Activated B cell treated with CpG ODN at 0.5 μM for 24 hours (primary cell): Measurements from ENCODE around the gene PTN. TPM values are rescaled to one million over a fixed set of nuclear protein-coding genes. Genes with fewer than 3 reads are reported as not detected.

Source experiments
- ATAC-seq: fragments of 200-7000 bp; cut with Tn5 transposase; one replicate; pipeline ENCODE4 v1.10.0; 2021; ENCODE audit warnings: low read depth, mild to moderate bottlenecking, moderate library complexity
- CTCF ChIA-PET: fragments of 350-600 bp; sonication (Branson Sonifier 250); formaldehyde crosslinking; loops from one replicate; lab custom pipeline; 2021; ENCODE audit warnings: antibody characterized with exemption; lab: Charles Lee
- POLR2A ChIA-PET: fragments of 350-600 bp; sonication (Branson Sonifier 250); formaldehyde crosslinking; loops from one replicate; lab custom pipeline; 2021; ENCODE audit warnings: antibody characterized with exemption; lab: Charles Lee
- DNase-seq: peaks from one replicate; pipeline ENCODE4 v3.0.0; 2022
- H3K27ac Mint-ChIP-seq: one replicate; pipeline ENCODE4 v1.8.0; 2020; ENCODE audit warnings: mixed read lengths
- H3K27me3 Mint-ChIP-seq: one replicate; pipeline ENCODE4 v1.8.0; 2021; ENCODE audit warnings: mixed read lengths
- H3K36me3 Mint-ChIP-seq: one replicate; pipeline ENCODE4 v1.8.0; 2021; ENCODE audit warnings: low read depth, mixed read lengths
- H3K4me1 Mint-ChIP-seq: one replicate; pipeline ENCODE4 v1.8.0; 2021; ENCODE audit warnings: mixed read lengths
- H3K4me3 Mint-ChIP-seq: one replicate; pipeline ENCODE4 v1.8.0; 2020; ENCODE audit warnings: mild to moderate bottlenecking, mixed read lengths
- H3K9me3 Mint-ChIP-seq: one replicate; pipeline ENCODE4 v1.8.0; 2020; ENCODE audit warnings: mixed read lengths
- CTCF ChIP-seq: fragments of 200-600 bp; IDR thresholded peaks from one replicate; pipeline ENCODE4 v1.8.0; 2022; ENCODE audit warnings: antibody characterized with exemption, mild to moderate bottlenecking
- intact Hi-C: fragments of 100-400 bp; cut with micrococcal nuclease; formaldehyde crosslinking; loops from one replicate; pipeline ENCODE4 v1.15.1; 2024
- total RNA-seq: library from RNA; stranded (reverse); gene quantifications from 2 replicates; pipeline ENCODE4 v1.2.3, GENCODE V29; 2022

Gene PTN
- total RNA-seq, 1 donor from 2014 or later, result not detected

GRCh38 chr7:137313201-137313600 is 30.3 kb downstream of the PTN start:
- ATAC-seq (no peak), DNase-seq (no peak)
- no peaks in the 10 kb centered on the region for H3K9me3 Mint-ChIP-seq
- no peak overlapping the region for H3K4me3 Mint-ChIP-seq
- no peaks in the 10 kb centered on the region for H3K27me3 Mint-ChIP-seq
- POLR2A ChIA-PET, result no interaction called here
- H3K4me1 Mint-ChIP-seq, result no peaks in the 10 kb centered on the region
- CTCF ChIA-PET, result no interaction called here
- intact Hi-C loops, result no loop called here
- no peak for TF ChIP-seq CTCF
- no peaks in the 10 kb centered on the region for H3K36me3 Mint-ChIP-seq
- no peak overlapping the region for H3K27ac Mint-ChIP-seq

GRCh38 chr7:137306748-137307147 is 36.8 kb downstream of the PTN start:
- ChIA-PET POLR2A (no interaction called here), CTCF (no interaction called here)
- no peaks in the 10 kb centered on the region for H3K27me3 Mint-ChIP-seq
- intact Hi-C loops, result no loop called here
- no peak overlapping the region for H3K27ac Mint-ChIP-seq
- no peaks in the 10 kb centered on the region for H3K36me3 Mint-ChIP-seq
- no peaks in the 10 kb centered on the region for H3K4me1 Mint-ChIP-seq
- H3K4me3 Mint-ChIP-seq, result no peak overlapping the region
- no peaks in the 10 kb centered on the region for H3K9me3 Mint-ChIP-seq
- ATAC-seq (no peak), DNase-seq (no peak)
- TF ChIP-seq CTCF, result no peak

GRCh38 chr7:137305901-137306621 is 37.5 kb downstream of the PTN start:
- DNase-seq (no peak), ATAC-seq (no peak)
- no peak for TF ChIP-seq CTCF
- CTCF ChIA-PET, result no interaction called here
- H3K27me3 Mint-ChIP-seq, result no peaks in the 10 kb centered on the region
- no peaks in the 10 kb centered on the region for H3K36me3 Mint-ChIP-seq
- no peaks in the 10 kb centered on the region for H3K9me3 Mint-ChIP-seq
- intact Hi-C loops, result no loop called here
- no peak overlapping the region for H3K4me3 Mint-ChIP-seq
- H3K4me1 Mint-ChIP-seq, result no peaks in the 10 kb centered on the region
- POLR2A ChIA-PET, result no interaction called here
- no peak overlapping the region for H3K27ac Mint-ChIP-seq

GRCh38 chr7:137304624-137305235 is 38.8 kb downstream of the PTN start:
- Mint-ChIP-seq H3K4me1 (no peaks in the 10 kb centered on the region), H3K27me3 (no peaks in the 10 kb centered on the region), H3K27ac (no peak overlapping the region), H3K4me3 (no peak overlapping the region), H3K9me3 (peaks cover 2% of the 10 kb centered on the region), H3K36me3 (no peaks in the 10 kb centered on the region)
- POLR2A ChIA-PET, result no interaction called here
- no peak for TF ChIP-seq CTCF
- CTCF ChIA-PET, result no interaction called here
- intact Hi-C loops, result no loop called here
- DNase-seq, result no peak
- ATAC-seq, result no peak

GRCh38 chr7:137304165-137304564 is 39.4 kb downstream of the PTN start:
- ATAC-seq, result no peak
- Mint-ChIP-seq H3K27me3 (no peaks in the 10 kb centered on the region), H3K4me1 (no peaks in the 10 kb centered on the region), H3K4me3 (no peak overlapping the region), H3K27ac (no peak overlapping the region), H3K36me3 (no peaks in the 10 kb centered on the region), H3K9me3 (peaks cover 2% of the 10 kb centered on the region)
- POLR2A ChIA-PET, result no interaction called here
- intact Hi-C loops, result no loop called here
- TF ChIP-seq CTCF, result no peak
- CTCF ChIA-PET, result no interaction called here
- no peak for DNase-seq
